K562 (cell line): ENCODE measurements around the gene CACNG8.

Source experiments
- BRF1 ChIP-seq: IDR thresholded peaks from 3 replicates; pipeline ENCODE4 v1.6.1; 2011; ENCODE audit warnings: borderline replicate concordance, mild to moderate bottlenecking; ENCODE audit not compliant: insufficient read length; ENCODE audit errors: extremely low read depth
- CREB1 ChIP-seq, 2 experiments: sonication (generic) in 1 of 2; formaldehyde crosslinking in 1 of 2; IDR thresholded peaks; 2 replicates each; pipeline versions ENCODE4 v1.6.1 to v1.8.0; 2012 to 2022; ENCODE audit warnings: inconsistent platforms in 1 of 2, mild to moderate bottlenecking in 1 of 2, missing genetic modification reagents in 1 of 2, moderate library complexity in 1 of 2
- E4F1 ChIP-seq: fragments of 250-450 bp; sonication (Bioruptor Pico); IDR thresholded peaks from 2 replicates; pipeline ENCODE4 v1.5.0; 2021; ENCODE audit warnings: mild to moderate bottlenecking, borderline replicate concordance
- FOSL1 ChIP-seq: fragments of 200-800 bp; sonication (Bioruptor generic); conservative IDR thresholded peaks from 2 replicates; pipeline ENCODE4 v1.6.1; 2016; ENCODE audit warnings: missing genetic modification characterization, missing compliant biosample characterization
- GTF3C2 ChIP-seq: IDR thresholded peaks from 3 replicates; pipeline ENCODE4 v1.6.1; 2011; ENCODE audit warnings: borderline replicate concordance, mild to moderate bottlenecking, moderate library complexity; ENCODE audit not compliant: insufficient read length; ENCODE audit errors: extremely low read depth
- POLR2A ChIP-seq: fragments of 450-650 bp; conservative IDR thresholded peaks from 2 replicates; pipeline ENCODE4 v1.6.1; 2016
- WHSC1 ChIP-seq: IDR thresholded peaks from one replicate; pipeline ENCODE4 v1.6.1; 2012; ENCODE audit warnings: low read length, control low read depth, inconsistent platforms
- TF ChIP-seq, protein P1 (sequence below), 3 experiments: IDR thresholded peaks in 2 of 3; conservative IDR thresholded peaks in 1 of 3; 2 replicates each; pipeline ENCODE4 v1.5.1; 2011 to 2012; ENCODE audit warnings: low read length in 3 of 3, mild to moderate bottlenecking in 3 of 3, control low read depth in 2 of 3, improper control_type of control experiment in 1 of 3, inconsistent platforms in 1 of 3, low read depth in 1 of 3, mixed read lengths in 1 of 3, moderate library complexity in 1 of 3; ENCODE audit not compliant: insufficient read depth in 2 of 3
- TF ChIP-seq, protein P2 (sequence below), 2 experiments: IDR thresholded peaks; 2 replicates each; pipeline ENCODE4 v1.6.1; 2011; ENCODE audit warnings: borderline replicate concordance in 1 of 2, control low read depth in 1 of 2, low read depth in 1 of 2, low read length in 1 of 2, mild to moderate bottlenecking in 1 of 2, mixed read lengths in 1 of 2, moderate library complexity in 1 of 2; ENCODE audit not compliant: insufficient read depth in 1 of 2, insufficient read length in 1 of 2, poor library complexity in 1 of 2, severe bottlenecking in 1 of 2; ENCODE audit errors: extremely low read depth in 1 of 2

GRCh38 chr19:53978975-53979801, 16.5 kb downstream of the CACNG8 start:
- TF ChIP-seq, protein P1, sequence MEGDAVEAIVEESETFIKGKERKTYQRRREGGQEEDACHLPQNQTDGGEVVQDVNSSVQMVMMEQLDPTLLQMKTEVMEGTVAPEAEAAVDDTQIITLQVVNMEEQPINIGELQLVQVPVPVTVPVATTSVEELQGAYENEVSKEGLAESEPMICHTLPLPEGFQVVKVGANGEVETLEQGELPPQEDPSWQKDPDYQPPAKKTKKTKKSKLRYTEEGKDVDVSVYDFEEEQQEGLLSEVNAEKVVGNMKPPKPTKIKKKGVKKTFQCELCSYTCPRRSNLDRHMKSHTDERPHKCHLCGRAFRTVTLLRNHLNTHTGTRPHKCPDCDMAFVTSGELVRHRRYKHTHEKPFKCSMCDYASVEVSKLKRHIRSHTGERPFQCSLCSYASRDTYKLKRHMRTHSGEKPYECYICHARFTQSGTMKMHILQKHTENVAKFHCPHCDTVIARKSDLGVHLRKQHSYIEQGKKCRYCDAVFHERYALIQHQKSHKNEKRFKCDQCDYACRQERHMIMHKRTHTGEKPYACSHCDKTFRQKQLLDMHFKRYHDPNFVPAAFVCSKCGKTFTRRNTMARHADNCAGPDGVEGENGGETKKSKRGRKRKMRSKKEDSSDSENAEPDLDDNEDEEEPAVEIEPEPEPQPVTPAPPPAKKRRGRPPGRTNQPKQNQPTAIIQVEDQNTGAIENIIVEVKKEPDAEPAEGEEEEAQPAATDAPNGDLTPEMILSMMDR (IDR thresholded peaks at IDR 0.05 in 2 of 3, conservative IDR thresholded peaks at IDR 0.05 in 1 of 3; ENCODE audit: insufficient read depth in 2 of 3, low read depth in 1 of 3, low read length in 3 of 3), result no peak
- TF ChIP-seq GTF3C2 (no peak), WHSC1 (no peak), FOSL1 (tag) (no peak), E4F1 (CRISPR knock-in tag) (no peak), CREB1 (IDR thresholded peaks at IDR 0.05) (no peak), CREB1 (CRISPR knock-in tag; IDR thresholded peaks at IDR 0.05) (no peak), BRF1 (no peak), POLR2A (no peak)
- TF ChIP-seq, protein P2, sequence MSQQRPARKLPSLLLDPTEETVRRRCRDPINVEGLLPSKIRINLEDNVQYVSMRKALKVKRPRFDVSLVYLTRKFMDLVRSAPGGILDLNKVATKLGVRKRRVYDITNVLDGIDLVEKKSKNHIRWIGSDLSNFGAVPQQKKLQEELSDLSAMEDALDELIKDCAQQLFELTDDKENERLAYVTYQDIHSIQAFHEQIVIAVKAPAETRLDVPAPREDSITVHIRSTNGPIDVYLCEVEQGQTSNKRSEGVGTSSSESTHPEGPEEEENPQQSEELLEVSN (IDR thresholded peaks at IDR 0.05; ENCODE audit: borderline replicate concordance in 1 of 2, extremely low read depth in 1 of 2, insufficient read depth in 1 of 2, insufficient read length in 1 of 2, low read depth in 1 of 2, low read length in 1 of 2, poor library complexity in 1 of 2, severe bottlenecking in 1 of 2), result no peak
